ENCODE results near the gene H2BK1.

Gene H2BK1

DNA sequence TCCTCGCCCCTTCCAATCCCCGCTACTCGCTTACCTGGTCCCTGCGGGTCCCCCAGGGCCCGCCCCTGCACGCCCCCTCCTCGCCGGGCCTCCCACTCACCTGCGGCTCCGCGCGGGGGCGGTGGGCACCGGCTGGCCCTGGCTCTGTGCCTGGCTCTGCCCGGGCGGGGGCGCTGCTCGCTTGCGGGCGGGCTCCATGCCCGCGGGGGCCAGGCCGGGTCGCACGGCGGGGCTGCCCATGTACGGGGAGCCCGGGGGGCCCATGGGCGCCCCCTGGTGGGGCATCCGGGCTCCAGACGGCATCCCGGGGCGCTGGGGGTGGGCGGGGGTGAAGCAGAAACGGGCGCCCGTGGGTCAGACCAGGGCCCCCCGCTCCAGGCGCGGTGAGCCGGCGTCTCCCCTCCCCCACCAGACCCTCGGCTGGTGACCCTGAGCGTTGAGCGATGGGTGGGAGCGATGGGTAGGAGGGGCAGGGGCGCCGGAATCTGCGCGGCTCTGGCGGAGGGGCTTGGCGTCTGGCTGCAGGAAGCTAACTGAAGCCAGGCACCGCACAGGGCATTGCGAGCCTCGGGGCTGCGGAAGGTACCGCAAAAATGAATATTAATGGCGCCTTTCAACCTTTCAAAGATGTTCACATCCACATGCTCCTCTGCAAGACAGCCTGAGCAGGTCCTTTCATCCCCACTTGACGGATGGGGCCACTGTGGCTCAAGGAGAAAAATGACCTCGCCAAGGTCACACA is 35.2 kb upstream of the H2BK1 start:
- DNase-seq (ENCODE audit: low read depth in 2 of 2, low spot score in 1 of 2), result no peak

DNA sequence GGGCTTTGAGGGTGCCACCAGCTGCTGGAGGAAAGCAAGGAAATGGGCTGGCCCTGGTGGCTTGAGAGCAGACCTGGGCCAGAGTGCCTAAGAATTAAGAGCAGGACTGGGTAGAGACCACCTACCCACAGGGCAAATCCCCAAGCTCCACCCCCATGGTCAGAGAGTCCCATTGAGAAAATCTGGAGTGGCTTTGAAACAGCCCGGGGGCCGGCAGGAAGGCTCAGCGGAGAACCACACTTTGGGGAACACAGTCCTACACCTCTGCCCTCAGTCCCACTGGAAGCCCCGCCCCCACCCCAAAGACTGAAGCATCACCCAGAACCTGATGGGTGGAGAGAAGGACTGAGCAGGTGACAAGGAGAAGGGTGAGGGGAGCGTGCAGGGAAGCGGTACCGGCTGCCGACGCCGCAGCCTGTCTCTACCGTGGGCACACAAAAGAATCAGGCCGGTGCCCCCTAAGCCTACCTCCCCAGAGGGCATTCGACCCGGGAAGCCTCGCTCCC is 34.6 kb upstream of the H2BK1 start:
- no peak for DNase-seq (ENCODE audit: low read depth in 2 of 2, low spot score in 1 of 2)

DNA sequence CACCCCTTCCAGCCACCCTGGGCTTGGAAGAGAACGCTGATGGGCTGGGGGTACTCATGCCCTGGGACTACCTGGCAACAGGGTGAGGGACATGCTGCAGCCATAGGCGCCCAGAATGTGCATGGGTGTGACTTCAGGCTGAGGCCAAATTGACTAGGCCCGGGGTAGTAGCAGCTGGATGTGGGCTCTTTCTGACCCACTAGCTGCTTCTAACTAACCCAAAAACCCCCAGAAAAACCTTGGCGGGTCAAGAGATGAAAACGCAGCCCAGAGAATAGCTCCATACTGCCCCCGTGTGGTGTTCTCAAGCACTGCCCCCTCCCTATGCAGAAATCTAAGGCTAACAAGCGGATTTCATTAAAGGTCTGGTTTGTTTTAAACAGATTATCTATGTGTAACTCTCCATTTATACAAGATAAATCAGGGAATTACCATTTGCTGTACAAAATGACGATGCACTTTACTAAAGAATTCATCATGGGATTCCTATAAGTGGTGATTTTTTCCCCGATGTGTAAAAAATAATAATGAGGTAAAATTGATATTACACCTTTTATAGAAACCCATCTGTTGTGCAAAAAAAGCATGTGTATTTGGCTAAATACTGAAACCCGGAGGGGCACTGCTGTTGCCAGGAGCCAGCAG is 34.0 kb upstream of the H2BK1 start:
- DNase-seq (ENCODE audit: low read depth in 2 of 2, low spot score in 1 of 2), result no peak

DNA sequence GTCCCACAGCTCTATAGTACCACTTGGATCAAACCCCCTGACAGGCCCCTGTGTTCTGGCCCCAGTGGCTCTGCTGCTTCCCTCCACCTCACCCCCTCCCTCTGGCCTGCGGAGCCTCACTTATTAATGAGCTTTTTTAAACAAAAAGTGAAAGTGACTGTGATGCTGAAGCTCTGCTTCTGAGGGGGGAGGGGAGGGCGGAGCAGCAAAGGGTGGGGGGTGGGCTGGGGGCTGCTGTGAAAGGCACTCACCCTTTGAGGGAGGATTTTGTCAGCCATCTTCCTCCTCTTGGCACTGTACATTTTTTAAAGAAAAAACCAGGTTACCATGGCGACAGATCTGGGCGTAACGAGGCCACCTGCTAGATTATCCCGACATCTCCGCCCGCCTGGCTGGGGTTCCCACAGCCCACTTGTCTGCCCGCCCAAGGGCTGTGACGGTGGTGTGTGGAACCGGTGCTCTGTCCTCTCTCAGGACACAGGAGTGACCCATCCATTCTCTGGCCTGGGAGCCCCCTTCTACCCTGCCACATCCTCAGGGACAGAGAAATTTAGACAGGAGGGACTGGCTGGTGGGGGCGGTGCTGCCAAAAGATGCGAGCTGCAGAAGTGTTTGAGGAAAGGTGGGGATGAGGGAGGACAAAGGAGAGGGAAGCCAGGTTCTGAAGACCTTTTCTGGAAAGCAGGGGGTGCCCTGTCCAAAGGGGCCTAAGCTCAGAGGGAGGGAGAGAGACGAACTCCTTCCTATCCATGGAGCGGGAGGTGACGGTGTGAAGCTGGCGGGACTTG is 33.3 kb upstream of the H2BK1 start:
- DNase-seq (ENCODE audit: low read depth in 2 of 2, low spot score in 1 of 2), result no peak

DNA sequence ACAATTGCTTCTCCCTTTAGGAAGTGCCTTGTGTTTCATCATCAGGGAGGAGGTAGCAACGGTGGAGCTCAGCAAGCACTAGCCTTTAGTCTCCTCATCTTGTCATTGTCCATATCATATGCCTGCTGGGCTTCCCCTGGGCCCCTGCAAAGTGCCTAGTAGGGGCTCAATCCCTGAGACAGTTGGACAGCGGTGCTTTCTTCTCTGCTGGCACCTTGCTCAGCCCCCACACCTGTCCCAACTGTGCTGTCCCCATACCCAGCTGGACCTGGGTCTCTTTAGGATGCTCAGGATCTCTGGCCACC is 32.7 kb upstream of the H2BK1 start:
- no peak for DNase-seq (ENCODE audit: low read depth in 2 of 2, low spot score in 1 of 2)

DNA sequence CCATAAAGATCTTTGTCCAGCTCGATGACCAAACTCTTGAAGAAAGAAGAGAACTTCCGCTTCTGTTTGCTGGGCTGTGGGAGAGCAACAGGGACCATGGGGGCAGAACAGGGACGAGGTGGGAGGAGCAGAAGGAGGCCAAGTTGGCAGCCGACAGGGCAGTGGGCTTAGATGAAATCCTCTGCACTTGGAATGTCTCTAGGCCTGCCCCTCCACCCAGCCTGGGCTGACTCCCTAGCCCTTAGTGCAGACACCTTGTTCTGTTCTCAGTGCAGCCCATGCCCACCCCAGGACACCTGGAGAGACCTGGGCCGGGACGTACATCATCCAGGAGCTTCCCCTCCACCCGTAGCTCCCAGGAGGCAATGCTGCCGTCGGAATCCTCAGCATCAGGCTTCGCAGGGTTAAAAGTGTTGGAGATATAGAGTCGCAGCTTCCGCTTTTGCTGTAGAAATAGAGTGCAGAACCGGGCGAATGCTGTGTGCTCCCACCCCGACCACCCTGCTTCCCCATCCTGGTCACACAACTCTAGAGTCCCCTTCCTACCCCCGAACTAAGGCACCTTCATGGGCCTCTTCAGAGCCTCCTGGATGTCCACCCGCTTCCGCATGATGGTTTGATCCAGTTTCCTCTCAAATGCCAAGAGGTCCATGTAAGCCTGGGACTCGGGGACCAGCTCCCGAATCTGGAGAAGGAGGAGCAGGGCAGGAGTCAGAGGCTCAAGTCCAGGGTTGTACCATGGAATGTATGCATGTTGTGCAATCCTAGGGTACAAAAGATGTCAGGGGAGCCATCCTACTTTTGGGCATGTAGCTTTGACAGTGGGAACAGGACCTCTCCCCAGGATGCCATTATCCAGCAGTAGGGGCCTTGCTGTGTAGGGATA is 32.1 kb upstream of the H2BK1 start:
- DNase-seq (ENCODE audit: low read depth in 2 of 2, low spot score in 1 of 2), result no peak

DNA sequence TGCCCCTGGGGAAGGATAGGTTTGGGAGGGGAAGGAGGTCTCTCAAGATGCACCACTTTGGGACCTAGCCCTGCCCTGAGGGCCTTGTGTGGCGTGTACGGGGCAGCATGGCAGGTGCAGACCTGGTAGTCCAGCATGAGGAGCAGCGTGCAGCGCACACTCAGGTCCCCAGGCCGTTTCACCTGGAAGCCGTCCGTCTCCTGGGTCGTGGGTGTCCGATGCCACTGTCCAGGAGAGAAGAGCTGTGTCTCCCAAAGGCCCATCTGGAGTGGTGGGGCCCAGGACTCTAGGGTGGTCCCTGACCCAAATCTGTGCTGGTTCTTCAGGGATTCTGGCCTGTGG is 31.4 kb upstream of the H2BK1 start:
- no peak for DNase-seq (ENCODE audit: low read depth in 2 of 2, low spot score in 1 of 2)

DNA sequence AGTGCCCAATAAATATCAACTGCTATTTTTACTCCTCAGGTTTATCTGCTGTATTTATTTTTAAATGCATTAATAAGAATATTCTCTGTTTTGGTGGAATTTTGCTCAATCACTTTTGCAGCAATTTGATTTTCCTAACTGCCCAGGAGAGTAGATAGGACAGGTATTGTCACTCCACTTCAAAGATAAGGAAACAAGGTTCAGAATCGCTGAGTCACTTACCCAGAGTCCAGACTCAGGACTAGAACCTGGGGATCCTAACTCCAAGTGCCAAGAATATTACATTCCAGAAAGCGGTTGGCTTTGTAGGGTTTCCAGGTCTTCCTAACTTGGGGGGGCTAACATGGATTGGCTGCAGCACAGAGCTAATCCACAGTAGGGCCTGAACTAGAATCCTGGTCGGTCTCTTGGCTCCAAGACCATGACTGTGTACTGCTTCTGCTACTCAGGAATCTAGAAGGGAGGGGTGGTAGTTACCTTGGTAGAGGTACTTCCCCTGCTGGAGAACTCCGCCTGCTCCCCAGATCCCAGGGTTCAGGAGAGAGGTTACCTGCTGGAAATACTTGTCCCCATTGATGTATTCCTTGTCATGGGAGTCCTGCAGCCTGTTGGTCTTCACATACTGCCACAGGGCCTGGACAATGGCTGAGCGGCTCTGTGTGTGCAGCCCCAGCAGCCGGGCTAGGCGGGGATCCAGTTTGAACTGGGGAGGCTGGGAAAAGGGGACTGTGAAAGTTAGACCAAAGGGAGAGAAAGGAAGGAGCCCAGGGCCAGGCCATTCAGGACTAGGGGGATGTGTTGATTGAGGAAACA is 30.9 kb upstream of the H2BK1 start:
- no peak for DNase-seq (ENCODE audit: low read depth in 2 of 2, low spot score in 1 of 2)

DNA sequence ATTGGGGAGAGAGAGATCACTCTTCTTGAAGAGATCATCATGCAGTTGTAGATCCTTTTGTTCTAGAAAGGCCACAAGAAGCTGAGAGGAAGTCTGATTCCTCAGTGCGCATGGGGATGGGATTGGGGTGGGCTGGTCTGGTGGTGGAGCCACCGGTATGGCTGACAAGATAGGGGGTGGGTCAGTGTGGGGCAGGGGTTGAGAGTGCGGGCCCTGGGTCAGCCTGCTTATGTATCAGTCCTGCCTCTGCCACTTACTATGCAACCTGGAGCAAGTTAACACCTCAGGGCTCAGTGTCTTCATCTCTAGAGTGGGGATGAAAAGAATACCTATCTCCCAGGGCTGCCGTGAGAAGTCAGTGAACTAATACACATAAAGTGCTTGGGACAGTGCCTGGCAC is 30.2 kb upstream of the H2BK1 start:
- no peak for DNase-seq (ENCODE audit: low read depth in 2 of 2, low spot score in 1 of 2)

DNA sequence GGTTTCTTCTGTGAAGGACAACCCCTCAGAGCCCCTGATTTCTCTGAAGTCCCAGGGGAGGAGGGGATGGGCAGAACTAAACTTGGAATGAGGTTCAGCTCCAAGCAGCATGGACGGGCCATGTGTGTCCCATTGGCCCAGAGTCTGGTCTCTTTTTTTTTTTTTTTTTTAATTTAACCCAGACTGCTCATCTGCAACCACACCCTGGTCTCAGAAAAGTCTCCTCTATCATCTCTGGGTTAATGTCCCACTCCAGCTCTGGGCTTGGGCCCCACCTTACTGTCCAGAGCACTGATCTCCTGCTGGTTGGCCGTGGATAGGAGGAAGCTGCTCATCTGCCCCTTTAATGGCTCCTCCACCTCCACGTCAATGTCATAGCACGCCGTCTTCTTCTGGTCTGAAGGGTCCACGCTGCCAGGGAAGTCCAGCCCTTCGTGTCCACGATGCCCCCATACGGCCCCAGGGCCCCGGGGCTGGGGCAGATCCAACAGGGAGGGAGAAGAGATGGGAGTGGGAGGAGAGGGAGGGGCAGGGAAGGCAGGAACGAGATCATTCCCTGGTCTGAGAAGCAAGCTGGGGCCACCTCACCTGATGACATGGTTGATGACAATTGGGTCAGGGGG is 29.7 kb upstream of the H2BK1 start:
- DNase-seq (ENCODE audit: low read depth in 2 of 2, low spot score in 1 of 2), result no peak

DNA sequence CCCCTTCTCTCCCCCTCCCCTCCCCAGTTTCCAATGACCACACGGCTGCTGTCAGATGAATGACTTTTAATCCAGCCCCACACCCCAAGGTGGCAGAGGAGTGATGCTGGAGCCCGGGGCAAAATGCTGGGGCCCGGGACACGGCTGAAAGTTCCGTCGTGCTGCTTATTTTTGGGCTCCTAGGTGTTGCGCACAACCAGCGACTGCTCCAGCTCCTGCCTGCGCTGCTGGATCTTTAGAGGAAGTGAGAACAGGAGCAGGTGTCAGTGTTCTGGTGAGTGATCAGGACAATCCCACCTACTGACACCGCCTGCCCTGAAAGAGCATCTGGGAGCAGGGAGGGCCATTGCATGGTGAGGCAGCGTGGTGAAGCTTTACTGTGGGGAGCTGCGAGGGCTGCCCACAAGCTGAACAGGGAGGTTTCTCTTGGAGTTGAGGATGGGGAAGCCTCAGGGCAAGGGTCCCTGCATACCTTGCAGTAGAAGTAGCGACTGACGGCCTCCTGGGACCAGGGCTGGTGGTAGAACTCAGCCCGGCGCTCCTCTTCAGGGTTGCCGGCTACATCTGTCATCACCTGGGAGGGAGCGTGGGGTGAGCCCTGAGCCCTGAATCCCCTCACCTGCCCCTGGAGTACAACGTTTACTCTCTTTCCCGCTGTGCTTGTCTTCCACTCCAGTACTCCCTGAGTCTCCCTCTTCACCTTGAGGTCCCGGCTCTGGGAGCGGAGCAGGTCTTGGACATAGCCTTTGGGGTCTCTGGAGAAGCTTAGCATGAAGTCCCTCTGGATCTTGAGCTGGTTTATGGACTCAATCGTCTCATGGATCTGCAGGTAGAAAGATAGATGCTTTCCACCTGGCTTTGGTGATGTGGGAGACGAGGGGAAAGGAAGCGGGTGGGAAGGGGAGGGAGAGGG is 28.9 kb upstream of the H2BK1 start:
- no peak for DNase-seq (ENCODE audit: low read depth in 2 of 2, low spot score in 1 of 2)

DNA sequence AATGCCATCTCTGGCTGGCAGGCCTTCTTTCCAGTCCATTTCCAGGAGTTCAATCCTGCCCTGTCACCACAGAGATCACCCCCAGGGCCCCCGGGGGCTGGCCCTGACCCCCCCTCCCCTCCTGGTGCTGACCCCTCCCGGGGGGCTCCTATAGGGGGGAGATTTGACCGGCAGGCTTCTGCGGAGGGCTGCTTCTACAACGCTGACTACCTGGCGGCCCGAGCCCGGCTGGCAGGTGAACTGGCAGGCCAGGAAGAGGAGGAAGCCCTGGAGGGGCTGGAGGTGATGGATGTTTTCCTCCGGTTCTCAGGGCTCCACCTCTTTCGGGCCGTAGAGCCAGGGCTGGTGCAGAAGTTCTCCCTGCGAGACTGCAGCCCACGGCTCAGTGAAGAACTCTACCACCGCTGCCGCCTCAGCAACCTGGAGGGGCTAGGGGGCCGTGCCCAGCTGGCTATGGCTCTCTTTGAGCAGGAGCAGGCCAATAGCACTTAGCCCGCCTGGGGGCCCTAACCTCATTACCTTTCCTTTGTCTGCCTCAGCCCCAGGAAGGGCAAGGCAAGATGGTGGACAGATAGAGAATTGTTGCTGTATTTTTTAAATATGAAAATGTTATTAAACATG is 28.0 kb upstream of the H2BK1 start:
- DNase-seq (ENCODE audit: low read depth in 2 of 2, low spot score in 1 of 2), result no peak

DNA sequence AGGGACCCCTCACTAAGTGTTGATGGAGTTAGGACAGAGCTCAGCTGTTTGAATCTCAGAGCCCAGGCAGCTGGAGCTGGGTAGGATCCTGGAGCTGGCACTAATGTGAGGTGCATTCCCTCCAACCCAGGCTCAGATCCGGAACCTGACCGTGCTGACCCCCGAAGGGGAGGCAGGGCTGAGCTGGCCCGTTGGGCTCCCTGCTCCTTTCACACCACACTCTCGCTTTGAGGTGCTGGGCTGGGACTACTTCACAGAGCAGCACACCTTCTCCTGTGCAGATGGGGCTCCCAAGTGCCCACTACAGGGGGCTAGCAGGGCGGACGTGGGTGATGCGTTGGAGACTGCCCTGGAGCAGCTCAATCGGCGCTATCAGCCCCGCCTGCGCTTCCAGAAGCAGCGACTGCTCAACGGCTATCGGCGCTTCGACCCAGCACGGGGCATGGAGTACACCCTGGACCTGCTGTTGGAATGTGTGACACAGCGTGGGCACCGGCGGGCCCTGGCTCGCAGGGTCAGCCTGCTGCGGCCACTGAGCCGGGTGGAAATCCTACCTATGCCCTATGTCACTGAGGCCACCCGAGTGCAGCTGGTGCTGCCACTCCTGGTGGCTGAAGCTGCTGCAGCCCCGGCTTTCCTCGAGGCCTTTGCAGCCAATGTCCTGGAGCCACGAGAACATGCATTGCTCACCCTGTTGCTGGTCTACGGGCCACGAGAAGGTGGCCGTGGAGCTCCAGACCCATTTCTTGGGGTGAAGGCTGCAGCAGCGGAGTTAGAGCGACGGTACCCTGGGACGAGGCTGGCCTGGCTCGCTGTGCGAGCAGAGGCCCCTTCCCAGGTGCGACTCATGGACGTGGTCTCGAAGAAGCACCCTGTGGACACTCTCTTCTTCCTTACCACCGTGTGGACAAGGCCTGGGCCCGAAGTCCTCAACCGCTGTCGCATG is 27.2 kb upstream of the H2BK1 start:
- DNase-seq (ENCODE audit: low read depth in 2 of 2, low spot score in 1 of 2), result no peak

DNA sequence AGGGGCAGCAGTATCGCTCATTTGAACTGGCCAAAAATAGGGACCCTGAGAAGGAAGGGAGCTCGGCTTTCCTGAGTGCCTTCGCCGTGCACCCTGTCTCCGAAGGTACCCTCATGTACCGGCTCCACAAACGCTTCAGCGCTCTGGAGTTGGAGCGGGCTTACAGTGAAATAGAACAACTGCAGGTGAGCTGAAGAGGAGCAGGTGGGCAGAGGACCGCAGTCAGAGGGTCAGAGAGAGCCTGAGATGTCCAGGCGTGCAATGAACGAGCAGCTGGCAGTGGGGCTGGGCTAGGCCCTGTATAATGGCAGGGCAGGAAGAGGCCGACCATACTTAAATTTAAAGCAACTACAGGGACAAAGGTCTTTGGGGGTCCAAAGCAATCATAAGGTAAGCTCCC is 26.1 kb upstream of the H2BK1 start:
- no peak for DNase-seq (ENCODE audit: low read depth in 2 of 2, low spot score in 1 of 2)

DNA sequence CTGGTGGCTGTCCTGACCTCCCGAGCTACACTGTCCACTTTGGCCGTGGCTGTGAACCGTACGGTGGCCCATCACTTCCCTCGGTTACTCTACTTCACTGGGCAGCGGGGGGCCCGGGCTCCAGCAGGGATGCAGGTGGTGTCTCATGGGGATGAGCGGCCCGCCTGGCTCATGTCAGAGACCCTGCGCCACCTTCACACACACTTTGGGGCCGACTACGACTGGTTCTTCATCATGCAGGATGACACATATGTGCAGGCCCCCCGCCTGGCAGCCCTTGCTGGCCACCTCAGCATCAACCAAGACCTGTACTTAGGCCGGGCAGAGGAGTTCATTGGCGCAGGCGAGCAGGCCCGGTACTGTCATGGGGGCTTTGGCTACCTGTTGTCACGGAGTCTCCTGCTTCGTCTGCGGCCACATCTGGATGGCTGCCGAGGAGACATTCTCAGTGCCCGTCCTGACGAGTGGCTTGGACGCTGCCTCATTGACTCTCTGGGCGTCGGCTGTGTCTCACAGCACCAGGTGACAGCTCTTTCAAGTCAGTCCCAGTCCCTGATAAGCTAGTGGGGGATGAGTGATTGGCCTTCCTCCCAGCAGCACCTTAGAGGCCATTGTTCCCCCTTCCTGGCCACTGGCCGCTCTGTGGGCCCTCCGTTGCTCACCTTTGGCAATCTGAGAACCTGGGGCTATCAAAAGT is 25.0 kb upstream of the H2BK1 start:
- DNase-seq (ENCODE audit: low read depth in 2 of 2, low spot score in 1 of 2), result no peak

DNA sequence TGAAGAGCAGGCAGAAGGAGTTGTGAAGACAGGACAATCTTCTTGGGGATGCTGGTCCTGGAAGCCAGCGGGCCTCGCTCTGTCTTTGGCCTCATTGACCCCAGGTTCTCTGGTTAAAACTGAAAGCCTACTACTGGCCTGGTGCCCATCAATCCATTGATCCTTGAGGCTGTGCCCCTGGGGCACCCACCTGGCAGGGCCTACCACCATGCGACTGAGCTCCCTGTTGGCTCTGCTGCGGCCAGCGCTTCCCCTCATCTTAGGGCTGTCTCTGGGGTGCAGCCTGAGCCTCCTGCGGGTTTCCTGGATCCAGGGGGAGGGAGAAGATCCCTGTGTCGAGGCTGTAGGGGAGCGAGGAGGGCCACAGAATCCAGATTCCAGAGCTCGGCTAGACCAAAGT is 23.5 kb upstream of the H2BK1 start:
- no peak for DNase-seq (ENCODE audit: low read depth in 2 of 2, low spot score in 1 of 2)
